HCT116 (cell line): Measurements from ENCODE around the gene SPATA3. TPM values are rescaled to one million over a fixed set of nuclear protein-coding genes. Genes with fewer than 3 reads are reported as not detected.

Experiments
- ATAC-seq: fragments of 200-7000 bp; cut with Tn5 transposase; 2 replicates; pipeline ENCODE4 v1.9.1; 2020; ENCODE audit warnings: mild to moderate bottlenecking, moderate library complexity
- BruUV-seq: library from RNA; stranded (reverse); fragments of 400-500 nt; replicated peaks from 2 replicates; lab custom pipeline; 2021; lab: Mats Ljungman, UMichigan
- CTCF ChIA-PET: fragments of 300-600 bp; sonication (Branson Sonifier 250); formaldehyde crosslinking; loops from one replicate; lab custom pipeline; 2021; ENCODE audit warnings: antibody characterized with exemption; lab: Charles Lee
- POLR2A ChIA-PET: fragments of 300-600, 350-600 bp; sonication (Branson Sonifier 250); formaldehyde crosslinking; loops from one replicate; lab custom pipeline; 2021; ENCODE audit warnings: antibody characterized with exemption; lab: Charles Lee
- RAD21 ChIA-PET, 2 experiments: fragments of 300-600 bp; sonication (Branson Sonifier 250); formaldehyde crosslinking; loops; one replicate each; lab custom pipeline; 2023; ENCODE audit warnings: low total read pairs in 2 of 2; ENCODE audit not compliant: uncharacterized antibody in 2 of 2, unreplicated experiment in 2 of 2, low non-redundant PET in 1 of 2; lab: Charles Lee
- DNase-seq: peaks from one replicate; pipeline ENCODE4 v3.0.0-alpha.2; 2010; ENCODE audit warnings: low read depth, low spot score
- H2AFZ ChIP-seq: fragments of 200-600 bp; shearing (Covaris generic), sonication (generic); 2 replicates; pipeline ENCODE4 v1.6.1; 2017; ENCODE audit warnings: low read depth, mixed run types, mixed read lengths, antibody characterized with exemption, low read length; ENCODE audit not compliant: poor library complexity, severe bottlenecking
- H3K27ac ChIP-seq: 2 replicates; pipeline ENCODE4 v1.5.1; 2012; ENCODE audit warnings: low read depth, low read length
- H3K27me3 ChIP-seq: fragments of 200-600 bp; sonication (generic); 2 replicates; pipeline ENCODE4 v1.6.1; 2016; ENCODE audit warnings: mixed run types, low read length, mixed read lengths; ENCODE audit not compliant: insufficient read depth
- H3K36me3 ChIP-seq, 2 experiments: fragments of 200-500 bp in 1 of 2; fragments of 200-600 bp in 1 of 2; sonication (Bioruptor generic) in 1 of 2; sonication (generic) in 1 of 2; 2 replicates each; pipeline versions ENCODE4 v1.5.1 to v1.6.1; 2014 to 2016; ENCODE audit warnings: low read length in 2 of 2, inconsistent platforms in 1 of 2, mixed read lengths in 1 of 2, mixed run types in 1 of 2; ENCODE audit not compliant: insufficient read depth in 2 of 2, control insufficient read depth in 1 of 2
- H3K4me1 ChIP-seq, 2 experiments: fragments of 200-600 bp in 1 of 2; sonication (generic) in 1 of 2; 2 replicates each; pipeline versions ENCODE4 v1.5.1 to v1.6.1; 2012 to 2017; ENCODE audit warnings: low read length in 2 of 2, inconsistent platforms in 1 of 2, mild to moderate bottlenecking in 1 of 2, mixed read lengths in 1 of 2, mixed run types in 1 of 2, moderate library complexity in 1 of 2; ENCODE audit not compliant: insufficient read depth in 2 of 2, control insufficient read depth in 1 of 2
- H3K4me2 ChIP-seq: fragments of 200-600 bp; sonication (generic); 2 replicates; pipeline ENCODE4 v1.6.1; 2017; ENCODE audit warnings: mixed run types, low read length, mixed read lengths
- H3K4me3 ChIP-seq, 2 experiments: fragments of 200-600 bp in 1 of 2; sonication (generic) in 1 of 2; replicated peaks in 1 of 2; 2 replicates each; pipeline ENCODE4 v1.5.1; 2011 to 2016; ENCODE audit warnings: low read length in 2 of 2, control low read depth in 1 of 2, low read depth in 1 of 2, mild to moderate bottlenecking in 1 of 2, mixed read lengths in 1 of 2, mixed run types in 1 of 2
- H3K79me2 ChIP-seq: fragments of 200-600 bp; sonication (generic); 2 replicates; pipeline ENCODE4 v1.6.1; 2017; ENCODE audit warnings: mild to moderate bottlenecking, mixed run types, low read length, moderate library complexity, mixed read lengths; ENCODE audit not compliant: insufficient read depth
- H3K9ac ChIP-seq: fragments of 200-600 bp; sonication (generic); 2 replicates; pipeline ENCODE4 v1.6.1; 2016; ENCODE audit warnings: low read length, mixed read lengths
- H3K9me2 ChIP-seq: fragments of 200-600 bp; sonication (generic), shearing (Covaris generic); 2 replicates; pipeline ENCODE4 v1.6.1; 2017; ENCODE audit warnings: mixed run types, mild to moderate bottlenecking, moderate library complexity; ENCODE audit not compliant: insufficient read depth
- H3K9me3 ChIP-seq, 2 experiments: fragments of 200-500 bp in 1 of 2; fragments of 200-600 bp in 1 of 2; sonication (Bioruptor generic) in 1 of 2; sonication (generic) in 1 of 2; 2 replicates each; pipeline ENCODE4 v1.6.1; 2014 to 2017; ENCODE audit warnings: low read length in 2 of 2, mixed read lengths in 2 of 2, inconsistent platforms in 1 of 2, low read depth in 1 of 2, mild to moderate bottlenecking in 1 of 2, mixed run types in 1 of 2, moderate library complexity in 1 of 2; ENCODE audit not compliant: control insufficient read depth in 1 of 2, insufficient read depth in 1 of 2
- H4K20me1 ChIP-seq: fragments of 200-600 bp; sonication (generic), shearing (Covaris generic); 2 replicates; pipeline ENCODE4 v1.6.1; 2017; ENCODE audit warnings: mixed run types, mild to moderate bottlenecking, moderate library complexity; ENCODE audit not compliant: insufficient read depth
- ATF3 ChIP-seq: IDR thresholded peaks from 2 replicates; pipeline ENCODE4 v1.6.1; 2012
- CBX3 ChIP-seq: IDR thresholded peaks from 2 replicates; pipeline ENCODE4 v1.6.1; 2012; ENCODE audit warnings: low read depth
- ELF1 ChIP-seq: IDR thresholded peaks from 2 replicates; pipeline ENCODE4 v1.6.1; 2012; ENCODE audit warnings: low read depth, borderline replicate concordance
- EZH2 ChIP-seq: fragments of 200-600 bp; sonication (generic); IDR thresholded peaks from 2 replicates; pipeline ENCODE4 v1.6.1; 2017; ENCODE audit warnings: antibody characterized with exemption, mixed run types
- EZH2phosphoT487 ChIP-seq: fragments of 200-600 bp; IDR thresholded peaks from 2 replicates; pipeline ENCODE4 v1.6.1; 2018; ENCODE audit warnings: antibody characterized with exemption, borderline replicate concordance
- FOSL1 ChIP-seq: IDR thresholded peaks from 2 replicates; pipeline ENCODE4 v1.6.1; 2012; ENCODE audit warnings: low read depth
- POLR2A ChIP-seq: IDR thresholded peaks from 2 replicates; pipeline ENCODE4 v1.7.0; 2011; ENCODE audit warnings: borderline replicate concordance; ENCODE audit not compliant: insufficient read depth, insufficient read length; ENCODE audit errors: extremely low read depth
- POLR2AphosphoS5 ChIP-seq: IDR thresholded peaks from 2 replicates; pipeline ENCODE4 v1.6.1; 2011; ENCODE audit warnings: mild to moderate bottlenecking, low read depth, low read length, moderate library complexity
- RAD21 ChIP-seq: IDR thresholded peaks from 2 replicates; pipeline ENCODE4 v1.6.1; 2012; ENCODE audit warnings: low read depth, mild to moderate bottlenecking
- SIN3A ChIP-seq: IDR thresholded peaks from 2 replicates; pipeline ENCODE4 v1.6.1; 2012; ENCODE audit warnings: low read depth
- SRF ChIP-seq: IDR thresholded peaks from 2 replicates; pipeline ENCODE4 v1.6.1; 2012; ENCODE audit warnings: low read depth
- YY1 ChIP-seq: IDR thresholded peaks from 2 replicates; pipeline ENCODE4 v1.6.1; 2011; ENCODE audit warnings: low read length, low read depth, moderate library complexity, mild to moderate bottlenecking; ENCODE audit not compliant: insufficient replicate concordance; ENCODE audit errors: extremely low read depth
- ZNF274 ChIP-seq: fragments of 200-500 bp; sonication (Bioruptor generic); IDR thresholded peaks from 2 replicates; pipeline ENCODE4 v1.6.1; 2014; ENCODE audit warnings: mild to moderate bottlenecking, low read depth, low read length, inconsistent platforms
- intact Hi-C: fragments of 100-400 bp; cut with micrococcal nuclease; formaldehyde crosslinking; loops from 2 replicates; pipeline ENCODE4 v1.10.0; 2022
- total RNA-seq: library from RNA; stranded (reverse); gene quantifications from one replicate; pipeline ENCODE4 v1.2.1, GENCODE V29; 2021; ENCODE audit not compliant: unreplicated experiment

SPATA3 gene
- total RNA-seq, 1 experiment from 2014 or later, result not detected

- ChIA-PET POLR2A (no interaction called here), RAD21 (no interaction called here), CTCF (interaction anchor here (4.4 kb wide), 1 partner anchor 83 kb away, joined by 28 read pairs; no protein-coding TSS in a partner anchor)
- no peak for DNase-seq
- H3K4me1 ChIP-seq, result peaks cover 4 to 6% of the 10 kb centered on the region in 2 experiments; a peak in 3 of 4 replicates
- no peak overlapping the region for H3K9ac ChIP-seq
- no peaks in the 10 kb centered on the region for H3K9me2 ChIP-seq
- no peaks in the 10 kb centered on the region for H4K20me1 ChIP-seq
- no peaks in the 10 kb centered on the region for H3K27me3 ChIP-seq
- TF ChIP-seq EZH2 (no peak), ELF1 (no peak), ATF3 (no peak), YY1 (no peak), SIN3A (no peak), SRF (no peak), RAD21 (no peak), FOSL1 (no peak), POLR2A (no peak), POLR2AphosphoS5 (no peak), EZH2phosphoT487 (no peak), CBX3 (no peak), ZNF274 (no peak)
- TF ChIP-seq, all 23 proteins: peak for 0
- Histone ChIP-seq H3K4me2 (no peak overlapping the region), H3K79me2 (no peaks in the 10 kb centered on the region), H3K4me3 (no peak overlapping the region), H3K9me3 (no peaks in the 10 kb centered on the region), H2AFZ (no peak overlapping the region), H3K36me3 (no peaks in the 10 kb centered on the region), H3K27ac (no peak overlapping the region)
- no TSS peak for BruUV-seq
- intact Hi-C loops, result no loop called here
- ATAC-seq, result no peak
These were observed 10.2 kb upstream of the SPATA3 start for GRCh38 chr2:230985519-230986231.
